NCI-H2171 (cell line): Measurements from ENCODE around the gene GIMAP6.
"Not testable (repeated sequence)": the region's sequence is repeated elsewhere in the genome, so short reads cannot be mapped to it uniquely, and the experiment has no call there.

Source experiments
- DNase-seq: peaks from one replicate; lab custom pipeline; 2025; lab: John Stamatoyannopoulos, UW

GIMAP6 gene

DNA sequence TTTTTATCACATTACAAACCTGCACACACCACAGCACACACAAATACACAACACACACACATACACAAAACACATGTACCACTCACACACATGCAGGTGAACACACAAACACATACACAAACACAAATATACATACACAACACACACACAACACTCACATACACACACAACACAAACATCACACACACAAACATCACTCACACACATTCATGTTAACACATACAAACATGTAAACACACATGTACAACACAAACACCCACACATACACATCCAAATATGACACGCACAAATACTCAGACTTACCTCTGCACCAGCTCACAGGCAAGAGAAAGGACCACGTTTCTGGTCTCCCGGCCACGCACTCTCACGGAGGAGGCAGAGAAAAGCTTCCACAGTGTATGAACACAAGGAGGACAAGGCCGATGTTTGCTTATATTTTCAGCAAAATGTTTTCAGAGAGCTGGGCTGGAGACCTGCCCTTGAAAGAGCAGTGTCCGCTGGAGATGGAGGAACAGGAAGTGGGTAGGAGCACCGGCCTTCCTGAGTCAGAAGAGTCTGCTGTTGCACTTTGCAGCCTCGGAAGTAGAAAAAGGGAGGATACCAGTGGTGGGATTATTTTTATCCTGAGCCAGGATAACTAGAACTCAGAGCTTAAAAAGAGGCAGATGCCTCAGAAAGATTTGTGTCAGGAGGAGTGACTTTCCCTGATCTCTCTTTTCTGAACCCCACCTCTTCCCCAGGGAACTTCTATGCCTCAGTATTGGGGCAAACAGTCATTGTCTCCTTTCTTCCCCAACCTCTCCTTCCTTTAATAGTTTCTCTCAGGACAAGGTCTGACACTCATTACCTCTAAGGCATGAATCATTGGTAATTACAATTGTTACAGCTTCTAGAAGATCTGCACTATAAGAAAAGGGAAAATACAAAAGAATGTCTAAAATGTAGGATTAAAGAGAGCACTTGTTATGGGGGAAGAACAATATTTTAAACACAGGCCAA is at the start of gene GIMAP6:
Gene GIMAP6, minus strand, starts transcription at position 520 of the 999 bp plus-strand sequence. CDS start 2,243 bp downstream, outside the sequence.
- no peak for DNase-seq

GRCh38 chr7:150680364-150680763 is 48.2 kb upstream of the GIMAP6 start:
- DNase-seq = not testable (repeated sequence)

- not testable (repeated sequence) for DNase-seq
Observed at GRCh38 chr7:150678601-150679000, 46.4 kb upstream of the GIMAP6 start.

GRCh38 chr7:150676854-150677253 is 44.7 kb upstream of the GIMAP6 start:
- not testable (repeated sequence) for DNase-seq

DNA sequence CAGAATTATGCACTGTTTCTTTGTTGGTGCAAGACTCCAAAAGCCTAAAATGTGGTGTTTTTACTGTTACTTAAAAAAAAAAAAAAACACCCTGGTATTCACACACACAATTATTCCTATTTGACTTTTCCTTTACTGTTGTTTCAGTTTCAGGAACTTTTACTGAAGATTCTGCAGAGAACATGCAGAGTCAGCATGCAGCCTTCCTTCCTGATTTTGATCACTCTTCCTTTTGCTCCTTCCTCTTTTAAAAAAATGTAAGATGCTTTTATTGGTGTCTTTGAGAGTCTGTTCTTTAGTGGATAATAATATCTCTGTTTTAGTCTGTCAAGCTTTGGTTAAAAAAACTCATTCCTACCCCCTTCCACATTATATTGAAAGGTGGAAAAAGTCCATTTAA is 44.1 kb upstream of the GIMAP6 start:
- DNase-seq = not testable (repeated sequence)

DNA sequence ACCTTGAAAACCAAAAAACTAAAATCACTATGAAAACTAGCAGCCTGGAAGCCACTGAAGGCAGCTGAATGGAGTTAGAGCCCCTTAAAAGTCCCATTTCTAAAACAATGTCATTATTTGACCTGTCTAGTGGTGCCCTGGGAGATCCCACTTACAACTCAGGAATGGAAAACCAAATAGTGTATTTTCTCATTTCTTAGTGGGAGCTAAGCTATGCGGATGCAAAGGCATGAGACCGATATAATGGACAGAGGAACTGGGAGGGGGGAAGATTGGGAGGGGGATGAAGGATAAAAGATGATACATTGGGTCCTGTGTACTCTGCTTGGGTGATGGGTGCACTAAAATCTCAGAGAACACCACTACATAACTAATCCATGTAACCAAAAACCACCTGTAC is 43.5 kb upstream of the GIMAP6 start:
- DNase-seq = no peak

DNA sequence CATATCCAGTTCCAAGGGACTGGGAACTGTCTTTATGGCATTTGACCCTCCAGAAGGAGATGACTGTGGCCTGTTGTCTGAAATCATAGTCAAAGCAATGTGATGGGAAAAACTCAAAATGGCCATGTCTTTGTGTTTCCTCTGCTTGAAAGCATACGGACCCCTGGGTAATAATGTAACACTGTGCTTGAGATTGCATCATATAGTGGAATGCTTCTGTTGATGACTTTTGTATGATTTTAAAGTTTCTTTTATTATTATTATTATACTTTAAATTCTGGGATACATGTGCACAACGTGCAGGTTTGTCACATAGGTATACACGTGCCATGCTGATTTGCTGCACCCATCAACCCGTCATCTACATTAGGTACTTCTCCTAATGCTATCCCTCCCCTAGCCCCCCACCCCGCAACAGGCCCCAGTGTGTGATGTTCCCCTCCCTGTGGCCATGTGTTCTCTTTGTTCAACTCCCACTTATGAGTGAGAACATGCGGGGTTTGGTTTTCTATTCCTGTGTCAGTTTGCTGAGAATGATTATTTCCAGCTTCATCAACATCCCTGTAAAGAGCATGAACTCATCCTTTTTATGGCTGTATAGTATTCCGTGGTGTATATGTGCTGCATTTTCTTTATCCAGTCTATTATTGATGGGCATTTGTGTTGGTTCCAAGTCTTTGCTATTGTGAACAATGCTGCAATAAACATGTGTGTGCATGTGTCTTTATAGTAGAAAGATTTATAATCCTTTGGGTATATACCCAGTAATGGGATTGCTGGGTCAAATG is 39.8 kb upstream of the GIMAP6 start:
- not testable (repeated sequence) for DNase-seq

DNA sequence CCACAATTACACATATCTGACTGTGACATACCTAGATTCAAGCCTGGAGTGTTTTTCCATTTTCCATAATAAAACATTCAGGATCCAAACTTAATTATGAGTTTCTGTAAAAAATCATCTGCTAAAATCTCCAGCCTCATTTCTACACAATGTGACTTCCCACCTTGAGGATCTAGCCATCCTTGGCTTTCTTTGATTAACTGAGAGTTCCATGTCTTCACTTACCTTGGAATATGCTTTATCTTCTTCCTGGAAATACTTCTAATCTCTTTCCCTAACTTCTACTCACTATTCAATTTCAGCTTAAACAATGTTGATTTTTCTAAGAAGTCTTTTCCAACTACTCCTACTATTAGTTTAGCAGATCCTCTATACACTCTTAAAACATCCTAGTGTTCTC is 36.8 kb upstream of the GIMAP6 start:
- DNase-seq = no peak

GRCh38 chr7:150668472-150668911 is 36.3 kb upstream of the GIMAP6 start:
- no peak for DNase-seq

DNA sequence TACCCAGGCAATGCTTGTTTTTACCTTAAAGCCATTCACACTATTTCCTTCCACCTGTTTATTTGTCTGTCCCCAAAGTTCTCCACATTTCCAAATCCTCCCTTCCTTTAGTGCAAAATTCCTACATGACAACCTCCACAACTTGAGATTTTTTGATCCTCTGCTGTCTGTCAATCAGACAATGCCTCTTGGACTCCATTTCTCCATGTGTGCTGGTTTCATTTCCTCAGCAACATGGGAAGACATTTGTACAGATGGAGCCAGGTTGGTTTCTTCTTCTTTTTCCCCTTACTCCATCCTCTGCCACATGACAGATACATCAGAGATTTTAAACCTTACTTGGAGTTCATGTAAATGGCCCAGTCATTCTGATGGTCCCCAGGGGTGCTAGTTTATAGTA is 34.2 kb upstream of the GIMAP6 start:
- no peak for DNase-seq

- DNase-seq = no peak
Observed at GRCh38 chr7:150665896-150666295, 33.7 kb upstream of the GIMAP6 start.

GRCh38 chr7:150665089-150665748 is 33.0 kb upstream of the GIMAP6 start:
- no peak for DNase-seq

GRCh38 chr7:150663802-150664494 is 31.8 kb upstream of the GIMAP6 start:
- no peak for DNase-seq

DNA sequence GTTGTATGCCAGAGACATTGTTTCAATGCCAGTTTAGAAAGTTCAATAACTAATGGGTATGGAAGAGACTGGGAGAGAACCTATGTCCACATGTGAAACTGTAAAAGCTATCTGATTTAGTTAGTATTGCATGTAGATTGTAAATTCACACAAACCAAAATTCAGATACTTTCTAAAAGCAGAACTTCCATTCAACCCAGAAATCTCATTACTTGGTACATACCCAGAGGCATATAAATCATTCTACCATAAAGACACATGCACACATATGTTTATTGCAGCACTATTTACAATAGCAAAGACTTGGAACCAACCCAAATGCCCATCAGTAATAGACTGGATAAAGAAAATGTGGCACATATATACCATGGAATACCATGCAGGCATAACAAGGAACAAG is 30.6 kb upstream of the GIMAP6 start:
- not testable (repeated sequence) for DNase-seq

DNA sequence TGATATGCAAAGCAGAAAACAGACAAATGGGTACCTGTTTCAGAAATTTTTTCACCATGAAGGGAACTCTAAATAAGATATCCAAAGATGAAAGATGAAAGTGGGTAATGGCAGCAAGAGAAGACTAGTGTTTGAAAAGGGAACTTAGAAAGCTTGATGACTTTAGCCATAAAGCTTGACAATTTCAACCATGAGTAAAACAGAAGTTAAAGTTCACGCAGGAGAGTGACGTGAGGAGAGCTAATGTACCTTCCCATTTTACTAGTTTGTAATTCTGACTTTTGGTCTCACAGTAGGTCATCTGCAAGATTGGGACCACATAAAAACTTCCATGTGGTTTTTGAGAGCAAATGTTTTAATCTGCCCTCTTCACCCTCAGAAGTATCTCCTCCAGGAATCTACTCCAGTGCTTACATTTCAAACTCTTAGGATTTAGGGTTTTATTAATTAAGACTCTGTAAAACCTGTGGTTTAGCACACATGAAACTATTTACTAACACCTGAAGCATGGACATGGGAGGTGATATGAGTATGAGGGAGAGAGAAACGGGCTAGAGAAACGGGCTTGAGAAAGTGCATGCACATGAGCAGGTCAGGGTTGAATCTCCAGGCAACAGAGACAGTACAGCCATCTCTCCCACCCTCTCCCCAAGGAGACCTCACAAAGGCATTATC is 28.9 kb upstream of the GIMAP6 start:
- no peak for DNase-seq

GRCh38 chr7:150657526-150657925 is 25.3 kb upstream of the GIMAP6 start:
- DNase-seq = peak; percentile 56

DNA sequence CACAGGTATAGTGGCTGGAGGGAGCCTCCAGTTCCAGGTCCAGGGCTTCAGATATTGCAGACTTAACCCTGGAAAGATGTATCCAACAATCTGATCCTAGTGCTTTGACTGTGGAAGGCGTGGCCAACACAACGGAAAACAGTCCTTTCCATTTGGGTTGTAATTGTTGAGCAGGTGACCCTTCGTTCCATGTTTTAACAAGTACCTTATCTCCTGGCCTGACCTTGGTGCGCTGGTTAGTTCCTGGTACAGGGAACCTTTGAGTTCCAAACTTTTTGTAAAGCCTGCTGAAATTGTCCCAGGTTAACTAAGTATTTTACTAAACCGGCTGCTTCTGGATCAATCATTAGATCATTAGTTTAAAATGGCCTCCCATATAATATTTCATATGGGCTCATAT is 23.9 kb upstream of the GIMAP6 start:
- no peak for DNase-seq

GRCh38 chr7:150654692-150655091 is 22.5 kb upstream of the GIMAP6 start:
- DNase-seq = no peak

DNA sequence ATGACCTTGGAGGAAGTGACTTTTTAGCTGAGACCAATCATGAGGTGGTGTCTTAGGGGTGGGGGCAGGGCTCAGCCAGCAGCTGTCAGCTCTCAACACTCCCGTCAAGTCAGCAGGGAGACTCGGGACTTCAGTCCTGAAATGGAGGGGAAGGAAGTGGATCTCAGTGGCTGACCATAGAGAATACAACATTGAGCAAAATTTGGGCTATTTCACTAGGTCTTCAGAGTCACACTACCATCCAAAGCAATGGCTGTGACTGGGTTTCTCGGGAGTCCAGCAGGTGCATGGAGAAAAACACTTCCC is 16.8 kb upstream of the GIMAP6 start:
- DNase-seq = no peak

- DNase-seq = no peak
Observed at GRCh38 chr7:150648353-150649079, 16.3 kb upstream of the GIMAP6 start.
